Effector CD8-positive, alpha-beta T cell (primary cell): ENCODE data around the gene NOTCH2.
A peak's percentile ranks its signal among the peaks of the same experiment; 100 is the strongest.
"Not testable (repeated sequence)": the region's sequence is repeated elsewhere in the genome, so short reads cannot be mapped to it uniquely, and the experiment has no call there.

Experiments
- DNase-seq: peaks from one replicate; lab custom pipeline; 2025; lab: John Stamatoyannopoulos, UW
- total RNA-seq, 4 experiments: gene quantifications; one replicate each; lab custom pipeline; 2026; lab: John Stamatoyannopoulos, UW

The NOTCH2 gene
- total RNA-seq, result 188 to 388 (median 208) reads per million in 4 experiments

DNA sequence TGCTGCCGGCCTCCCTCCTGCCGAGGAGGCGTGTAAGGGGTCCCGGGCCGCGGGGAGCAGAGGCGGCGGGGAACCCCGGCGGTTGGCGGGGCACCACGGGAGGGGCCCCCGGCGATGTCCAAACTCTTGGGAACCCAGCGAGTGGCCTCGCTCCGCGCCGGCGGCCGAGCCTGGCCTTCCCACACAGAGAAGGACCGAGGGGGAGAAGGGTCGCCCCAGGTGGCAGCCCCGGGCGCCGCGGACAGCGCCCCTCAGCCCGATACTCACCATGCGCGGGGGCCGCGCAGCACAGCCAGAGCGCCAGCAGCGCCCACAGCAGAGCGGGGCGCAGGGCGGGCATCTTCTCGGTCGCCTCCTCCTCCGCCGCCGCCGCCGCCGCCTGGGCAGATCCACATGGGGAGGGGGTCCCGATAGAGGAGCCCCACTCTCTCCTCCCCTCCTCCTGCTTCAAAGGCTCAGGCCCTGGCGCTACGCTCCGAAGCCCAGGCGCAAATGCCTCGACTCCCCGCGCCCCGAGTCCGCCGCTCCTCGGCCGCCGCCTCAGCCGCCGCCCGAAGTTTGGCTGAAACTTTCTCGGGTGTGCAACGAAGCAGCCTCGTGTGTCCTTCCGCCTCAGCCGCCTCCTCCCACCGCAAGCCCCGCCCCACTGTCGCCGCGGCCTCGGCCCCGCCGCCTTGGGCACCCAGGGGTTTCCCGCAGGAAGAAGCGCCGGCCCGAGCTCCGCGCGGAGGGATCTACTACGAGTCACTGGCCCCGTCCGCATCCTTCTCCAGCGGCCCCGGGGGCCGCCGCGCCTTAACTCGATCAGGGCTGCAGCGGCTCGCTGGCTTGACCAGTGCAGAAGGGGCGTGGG lies at the start of gene NOTCH2:
TSS of gene NOTCH2 (minus strand) at position 596 of the 853 bp plus-strand sequence. CDS start at position 340, 256 bp downstream.
- DNase-seq, result peak; percentile 44

DNA sequence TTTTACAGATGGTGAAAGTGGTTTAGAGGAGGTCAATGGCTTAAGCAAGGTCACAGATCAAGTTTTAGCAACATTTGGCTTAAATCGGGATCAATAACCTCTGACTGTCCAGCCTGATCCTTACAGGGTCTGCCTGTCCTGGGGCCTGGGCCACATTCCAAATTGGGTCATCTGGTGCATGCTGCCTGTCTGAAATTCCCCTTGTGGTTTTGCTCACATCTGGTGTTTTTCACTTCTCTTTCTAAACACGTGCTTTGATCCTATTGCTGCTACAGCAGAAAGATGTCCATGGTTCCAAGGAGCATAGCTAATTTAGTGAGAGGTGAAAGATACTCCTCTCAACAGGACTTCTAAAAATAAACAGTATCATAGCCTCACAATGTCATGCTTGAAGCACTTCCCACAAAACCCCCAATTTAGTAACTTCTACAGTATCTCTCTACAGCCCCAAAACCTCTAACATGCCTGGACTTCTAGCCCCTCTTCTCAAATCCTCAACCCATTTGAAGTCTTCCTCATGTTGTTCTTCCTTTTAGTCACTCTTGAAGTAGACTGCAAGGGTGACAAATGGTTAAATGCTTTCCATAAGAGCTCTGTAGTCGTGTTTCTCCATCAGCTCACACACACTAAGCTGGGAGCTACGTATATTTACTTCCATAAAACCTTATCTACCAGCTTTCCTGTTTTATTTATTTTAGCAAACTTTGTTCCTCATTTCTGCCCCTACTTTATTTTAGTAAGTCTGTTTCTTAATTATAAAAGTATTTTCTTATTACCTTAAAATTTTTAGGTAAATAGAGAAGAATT lies 48.1 kb upstream of the NOTCH2 start:
- not testable (repeated sequence) for DNase-seq

DNA sequence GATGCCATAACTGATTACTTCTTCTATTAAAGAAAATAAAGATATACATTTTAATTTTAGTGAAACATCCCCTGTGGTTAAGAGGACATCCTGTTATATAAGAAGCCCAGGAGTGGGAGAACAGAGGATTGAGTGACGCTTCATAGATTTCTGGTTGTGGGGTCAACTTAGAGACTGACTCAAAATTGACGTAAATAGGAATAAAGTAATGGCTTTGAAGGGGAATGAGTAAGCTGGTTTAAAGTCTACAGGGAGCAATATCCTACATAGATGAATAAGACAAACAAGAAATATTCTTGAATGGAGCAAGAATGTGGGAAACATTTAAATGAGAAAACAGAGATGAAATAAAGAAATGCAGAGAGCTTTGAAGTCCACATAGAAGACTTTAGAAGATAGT lies 46.6 kb upstream of the NOTCH2 start:
- not testable (repeated sequence) for DNase-seq

DNA sequence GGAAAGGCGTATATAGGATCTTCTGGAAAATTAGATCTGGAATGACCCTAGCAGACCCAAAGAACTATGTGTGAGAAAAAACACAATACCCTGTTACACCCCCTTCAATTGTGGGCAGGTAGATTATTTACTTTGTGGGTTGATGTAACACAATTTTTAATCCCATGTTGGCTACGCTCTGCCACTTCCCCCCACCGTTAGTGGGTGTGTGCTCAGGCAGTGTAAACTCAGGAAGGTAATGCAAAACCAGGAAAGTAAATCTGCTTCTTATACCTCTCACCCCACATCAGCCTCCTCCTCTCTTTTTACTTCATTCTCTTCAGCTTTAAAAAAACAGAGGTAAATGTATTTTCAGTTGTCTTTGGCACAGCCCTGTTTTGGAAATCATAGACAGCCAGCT lies 43.7 kb upstream of the NOTCH2 start:
- not testable (repeated sequence) for DNase-seq

DNA sequence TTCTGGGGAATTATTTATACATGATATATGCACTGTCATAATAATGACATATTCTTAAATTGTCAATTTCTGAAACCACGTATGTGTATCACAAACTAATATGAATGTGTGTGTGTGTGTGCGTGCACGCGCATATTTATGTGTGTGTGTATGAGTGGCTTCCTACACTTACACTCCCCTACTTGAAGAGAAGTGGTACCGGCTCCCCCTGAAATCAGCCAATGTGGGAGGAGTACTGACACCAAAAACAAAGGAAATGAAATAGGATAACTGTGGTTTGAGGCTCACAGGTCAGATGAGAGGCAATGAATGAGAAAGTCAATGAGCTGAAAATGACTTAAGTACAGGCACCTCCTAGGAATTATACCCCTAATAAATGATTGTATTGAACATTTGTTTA lies 42.8 kb upstream of the NOTCH2 start:
- not testable (repeated sequence) for DNase-seq

DNA sequence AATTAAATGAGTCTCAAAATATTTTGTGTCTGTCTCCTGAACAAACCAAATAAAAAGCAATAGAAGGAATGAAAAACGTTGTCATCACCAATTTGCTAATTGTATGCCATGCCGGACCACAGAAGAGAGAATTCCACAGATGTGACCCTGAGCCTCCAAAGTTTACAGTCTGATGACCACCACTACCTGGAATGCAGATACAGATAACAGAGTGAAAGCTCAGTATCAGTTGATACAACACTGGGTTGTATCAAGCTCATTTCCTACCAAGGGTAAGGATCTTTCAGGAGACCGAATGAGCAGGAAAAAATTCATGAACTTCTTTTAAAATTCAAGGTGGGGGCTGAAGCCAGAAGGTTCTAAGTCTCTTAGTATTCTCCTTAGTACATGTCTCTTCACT lies 42.3 kb upstream of the NOTCH2 start:
- not testable (repeated sequence) for DNase-seq

DNA sequence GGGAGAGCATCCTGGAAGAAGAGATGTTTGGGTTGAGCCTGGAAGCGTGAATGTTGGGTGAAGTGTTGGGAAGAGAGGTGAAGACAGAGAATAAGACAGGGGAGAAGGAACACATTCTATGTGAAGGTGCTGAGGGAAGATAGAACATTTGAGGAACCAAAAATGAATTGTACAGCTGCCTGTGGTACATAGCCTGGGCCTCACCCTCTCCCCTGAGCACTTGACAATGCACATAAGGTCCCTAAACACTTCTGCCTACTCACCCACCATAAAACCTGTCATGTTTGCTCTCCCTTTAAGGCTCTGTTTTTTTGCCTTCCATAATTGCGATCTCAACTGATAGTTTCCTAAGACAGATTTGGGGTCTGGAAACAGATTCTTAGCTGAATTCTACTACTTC lies 41.5 kb upstream of the NOTCH2 start:
- not testable (repeated sequence) for DNase-seq

DNA sequence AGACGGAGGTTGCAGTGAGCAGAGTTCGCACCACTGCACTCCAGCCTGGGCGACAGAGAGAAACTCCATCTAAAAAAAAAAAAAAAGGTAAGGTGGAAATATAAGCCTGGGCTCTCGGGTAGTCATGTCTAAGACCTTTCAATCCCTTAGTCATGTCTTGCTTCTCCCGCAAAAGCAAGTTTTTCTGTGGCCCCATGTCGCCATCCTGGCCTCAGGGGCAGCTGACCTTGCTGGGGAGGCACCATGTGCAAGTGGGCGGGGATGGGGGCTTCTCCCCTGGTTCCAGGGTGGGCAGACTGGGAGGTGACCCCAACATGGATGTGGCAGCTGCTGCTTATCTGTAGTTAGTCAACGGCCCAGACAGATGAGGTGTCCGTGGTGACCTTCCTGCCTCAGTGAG lies 40.2 kb upstream of the NOTCH2 start:
- DNase-seq, result not testable (repeated sequence)

DNA sequence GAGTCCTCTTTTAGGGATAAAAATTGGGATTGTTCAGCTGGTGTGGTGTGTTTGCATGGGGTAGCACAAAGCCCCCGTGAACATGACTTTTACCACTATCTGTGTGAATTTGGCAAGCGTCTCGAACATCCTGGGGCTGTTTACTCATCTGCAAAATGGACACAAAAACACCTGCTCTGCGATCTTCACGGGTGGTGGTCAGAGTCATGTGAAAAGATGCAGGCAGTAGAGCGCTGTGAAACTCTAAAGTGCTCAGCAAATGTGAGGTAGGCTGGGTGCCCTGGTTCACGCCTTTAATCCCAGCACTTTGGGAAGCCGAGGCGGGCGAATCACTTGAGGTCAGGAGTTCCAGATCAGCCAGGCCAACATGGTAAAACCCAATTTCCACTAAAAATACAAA lies 39.7 kb upstream of the NOTCH2 start:
- DNase-seq, result not testable (repeated sequence)

DNA sequence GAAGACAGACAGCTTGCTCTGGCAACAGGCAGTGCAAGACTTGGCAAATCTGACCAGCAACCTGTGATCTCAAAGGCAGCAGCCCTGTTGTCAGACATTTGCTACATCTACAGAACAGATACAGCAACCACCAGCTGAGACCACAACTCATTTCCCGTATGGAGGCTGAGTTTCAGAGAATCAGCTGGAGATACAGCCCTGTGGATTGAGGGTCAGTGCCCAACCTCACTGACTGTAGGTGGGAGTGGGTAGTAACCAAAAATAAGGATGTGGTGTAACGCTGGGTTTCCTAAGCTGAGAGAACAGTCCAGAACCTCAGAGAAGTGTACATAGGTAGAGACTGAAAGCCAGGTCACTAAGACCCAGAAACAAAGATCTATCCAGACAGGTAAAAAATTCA lies 35.8 kb upstream of the NOTCH2 start:
- not testable (repeated sequence) for DNase-seq

DNA sequence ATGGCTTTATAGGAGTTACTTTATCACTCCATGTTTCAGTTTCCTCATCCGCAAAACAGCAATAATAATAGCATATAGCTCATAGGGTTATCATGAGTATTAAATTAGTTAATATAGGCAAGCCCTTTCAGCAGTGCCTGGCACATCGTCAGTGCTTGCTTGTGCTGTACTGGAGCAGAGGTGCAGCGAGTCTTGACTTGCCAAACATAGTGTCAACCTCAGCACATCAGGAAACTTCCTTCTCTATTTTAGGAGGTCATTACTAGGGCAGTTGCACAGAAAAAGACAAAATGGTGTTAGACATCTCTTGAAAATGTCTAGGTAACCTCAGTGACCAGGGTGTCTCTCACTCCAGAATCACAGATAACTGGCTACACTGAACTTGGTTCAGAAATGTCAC lies 34.3 kb upstream of the NOTCH2 start:
- not testable (repeated sequence) for DNase-seq

DNA sequence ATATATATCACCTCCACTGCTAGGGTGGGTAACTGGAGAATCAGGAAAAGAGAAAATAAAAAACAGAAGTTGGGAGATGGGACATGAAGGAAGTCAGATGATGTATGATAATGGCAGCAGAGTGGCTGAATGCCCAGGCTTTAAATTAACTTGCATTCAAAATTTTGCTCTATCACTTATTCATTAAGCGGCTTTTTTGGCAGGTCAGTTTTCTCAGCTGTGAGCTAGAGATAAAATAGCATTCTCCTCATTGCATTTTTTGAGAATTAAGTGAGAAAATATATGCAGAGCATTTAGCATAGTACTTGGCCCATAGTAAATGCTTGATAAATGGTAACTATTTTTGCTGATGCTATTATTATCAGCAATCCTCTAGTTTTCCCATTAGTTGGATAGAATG lies 32.1 kb upstream of the NOTCH2 start:
- not testable (repeated sequence) for DNase-seq

DNA sequence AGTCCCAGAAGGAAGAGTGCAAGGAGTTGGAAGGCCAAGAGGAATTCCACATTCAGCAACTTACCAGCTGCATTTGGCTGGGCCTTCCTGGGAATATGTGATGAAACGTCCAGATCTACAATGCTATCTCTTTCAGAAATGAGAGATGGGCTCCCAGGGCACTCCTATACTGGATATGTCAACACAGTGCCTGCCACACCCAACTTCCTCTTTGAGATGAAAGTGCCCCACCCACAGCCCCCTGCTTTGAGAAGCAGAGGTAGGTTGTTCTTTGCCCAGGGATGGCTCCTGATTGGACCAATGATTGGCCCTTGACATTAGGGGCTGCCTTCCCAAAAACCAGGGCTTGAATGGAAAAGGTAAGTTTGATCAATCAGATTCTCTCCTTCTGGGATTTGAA lies 31.1 kb upstream of the NOTCH2 start:
- DNase-seq, result not testable (repeated sequence)

DNA sequence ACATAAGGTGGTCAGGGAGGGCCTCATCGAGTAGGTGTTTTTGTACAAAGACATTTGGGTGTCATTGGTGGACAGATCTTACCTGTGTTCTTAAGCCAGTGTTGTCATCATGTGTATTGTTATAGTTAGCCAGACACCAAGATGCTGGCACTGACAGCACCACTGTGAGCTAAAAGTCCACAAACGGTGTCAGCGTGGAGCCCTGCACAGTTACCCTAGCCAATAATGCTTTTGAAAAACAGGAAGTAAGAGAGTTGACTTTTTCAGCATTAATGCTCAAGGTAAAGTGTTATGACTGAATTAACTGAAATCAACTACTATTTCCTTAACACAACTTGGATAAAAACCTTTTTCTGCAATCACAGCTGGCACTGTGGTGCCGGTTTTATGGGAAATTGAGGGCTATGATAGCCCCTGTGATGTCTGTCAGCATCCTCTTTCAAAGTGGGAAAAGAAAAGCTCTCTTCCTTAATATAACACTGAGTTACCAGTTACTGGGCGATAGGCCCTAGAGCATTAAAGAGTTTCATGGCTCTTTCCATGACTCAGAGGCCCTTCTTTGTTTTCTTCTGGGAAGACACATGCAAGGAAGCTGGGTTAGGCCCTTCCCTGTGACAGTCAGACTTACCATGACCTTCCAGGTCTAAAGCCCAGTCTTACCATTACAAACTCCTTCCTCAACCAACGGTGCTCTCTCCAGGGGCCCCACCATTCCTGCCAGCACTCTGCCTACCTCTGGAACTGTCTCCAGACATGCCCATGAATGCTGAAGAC lies 29.7 kb upstream of the NOTCH2 start:
- not testable (repeated sequence) for DNase-seq

DNA sequence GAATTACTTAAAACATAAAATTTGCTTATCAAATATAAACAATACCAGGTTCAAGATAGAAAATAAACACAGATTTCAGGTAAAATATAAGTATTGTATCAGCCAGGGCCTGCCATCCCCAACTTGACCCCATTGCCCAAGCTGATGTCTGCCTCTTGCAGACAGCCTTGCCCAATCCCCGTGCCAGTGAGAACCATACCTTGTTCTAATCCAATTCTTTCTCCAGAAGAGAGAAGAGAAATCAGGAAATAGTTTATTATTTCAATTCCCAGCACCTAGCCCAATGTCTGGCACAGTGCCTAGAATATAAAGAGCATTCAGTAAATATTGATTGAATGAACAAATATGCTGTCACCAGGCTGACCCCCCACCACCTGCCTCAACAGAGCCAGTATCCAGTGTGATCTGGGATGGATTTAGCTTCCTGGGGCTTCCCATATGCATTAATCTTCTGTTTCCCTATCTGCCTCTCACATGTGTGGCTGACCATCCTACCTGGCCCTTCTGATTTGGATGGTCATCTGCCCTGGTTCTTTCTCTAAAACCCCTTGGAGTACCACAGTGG lies 27.6 kb upstream of the NOTCH2 start:
- not testable (repeated sequence) for DNase-seq

DNA sequence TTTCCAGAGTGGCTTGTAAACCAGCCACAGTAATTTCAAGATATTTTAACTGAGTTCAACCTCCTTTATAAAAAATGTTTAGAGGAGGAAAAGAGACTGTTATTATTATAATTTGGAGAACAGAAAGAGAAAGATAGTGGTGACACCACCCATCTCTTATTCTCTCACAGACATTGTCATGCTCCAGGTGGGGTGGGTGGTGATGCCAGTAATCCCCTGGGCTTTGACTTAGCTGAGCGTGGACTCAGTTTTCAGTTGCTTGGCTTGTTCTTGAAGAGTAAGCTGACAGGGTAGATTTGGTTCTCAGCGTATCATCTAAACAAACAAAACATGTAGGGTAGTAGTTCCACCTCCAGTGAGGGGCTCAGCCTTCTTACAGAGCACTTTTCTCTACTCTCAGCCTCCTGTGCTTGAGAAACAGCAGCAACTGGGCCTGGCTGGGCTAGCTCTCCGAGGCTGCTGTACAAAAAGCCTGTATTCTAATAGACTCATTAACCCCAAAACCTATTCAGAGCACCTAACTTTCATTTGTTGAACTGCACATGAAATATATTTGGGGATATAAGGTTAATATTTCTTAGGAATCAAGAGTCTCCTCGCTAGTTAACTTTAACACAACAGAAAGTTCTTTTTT lies 24.2 kb upstream of the NOTCH2 start:
- not testable (repeated sequence) for DNase-seq

DNA sequence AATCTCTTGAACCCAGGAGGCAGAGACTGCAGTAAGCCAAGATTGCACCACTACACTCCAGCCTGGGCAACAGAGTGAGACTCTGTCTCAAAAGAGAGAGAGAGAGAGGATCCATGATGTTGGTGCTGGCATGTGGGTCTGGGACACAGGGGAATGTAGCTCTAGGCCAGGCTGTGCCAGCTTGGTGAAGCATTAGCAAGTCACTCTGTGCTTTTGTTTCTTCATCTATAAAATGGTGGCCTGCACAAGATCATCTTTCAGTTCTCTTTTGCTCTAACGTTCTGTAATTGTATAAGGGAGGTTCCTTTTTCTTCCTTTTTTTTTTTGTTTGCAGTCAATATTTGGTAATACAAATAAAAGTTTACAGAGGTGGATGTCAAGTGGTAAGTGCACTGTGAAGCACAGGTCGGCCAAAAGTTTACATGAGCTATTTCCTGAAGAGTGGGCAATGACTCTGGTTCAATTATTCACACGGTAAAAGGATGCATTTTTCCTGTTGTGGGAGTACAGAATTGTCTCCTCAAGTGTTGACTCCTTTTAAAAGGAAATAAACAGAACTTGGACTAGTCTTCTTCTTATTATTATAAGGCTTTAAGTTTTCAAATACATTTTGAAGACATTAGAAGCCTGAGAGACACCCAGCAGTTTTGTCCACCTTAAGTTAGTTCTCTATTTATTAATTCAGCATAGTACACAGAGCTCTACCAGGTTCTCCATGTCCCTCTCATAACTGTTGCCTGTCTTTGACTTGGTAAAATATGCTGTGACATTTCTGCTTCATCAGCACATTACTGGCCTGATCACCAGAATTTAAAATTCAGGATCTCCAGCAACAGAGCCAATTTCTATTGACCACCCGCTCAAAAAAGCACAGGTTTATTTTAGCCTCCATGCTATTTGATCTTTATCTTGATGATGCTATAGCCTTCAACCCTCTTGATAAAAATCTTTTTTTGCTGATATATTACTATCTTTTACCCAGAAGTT lies 23.1 kb upstream of the NOTCH2 start:
- DNase-seq, result not testable (repeated sequence)

DNA sequence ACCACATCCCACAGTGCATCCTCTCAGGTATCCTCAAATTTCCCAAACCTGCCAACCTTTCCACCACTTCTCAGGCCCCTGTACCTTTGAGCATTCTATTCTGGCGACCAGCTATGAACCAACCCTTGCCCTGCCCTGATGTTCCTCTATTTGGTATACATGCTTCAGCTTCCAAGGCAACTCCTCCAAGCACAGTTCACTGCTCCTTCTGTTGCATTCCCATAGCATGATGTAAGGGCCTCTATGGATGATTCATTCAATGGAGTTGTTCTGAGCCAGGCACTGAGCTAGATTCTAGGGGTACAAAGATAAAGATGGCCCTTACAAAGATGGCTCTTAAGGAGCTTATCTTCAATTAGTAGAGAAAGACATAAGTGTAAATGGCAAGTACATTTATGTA lies 21.4 kb upstream of the NOTCH2 start:
- DNase-seq, result not testable (repeated sequence)

DNA sequence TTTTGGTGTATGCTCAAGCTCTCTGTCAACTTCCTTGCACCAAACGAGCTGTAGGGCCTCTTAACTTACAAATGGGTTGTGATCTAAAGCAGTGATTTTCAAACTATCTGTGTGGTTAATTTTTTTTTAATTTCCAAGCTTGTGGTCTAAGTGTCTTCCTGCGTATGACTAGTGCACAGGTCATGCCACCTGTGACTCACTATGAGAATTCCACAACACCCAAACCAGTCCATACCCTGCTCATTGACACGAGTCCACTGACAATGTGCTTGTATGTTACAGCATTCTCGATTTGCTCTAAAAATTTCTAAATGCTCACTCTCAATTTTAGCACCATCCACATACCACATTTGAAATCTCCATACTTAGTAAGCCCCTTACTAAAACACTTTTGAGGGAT lies 18.5 kb upstream of the NOTCH2 start:
- DNase-seq, result not testable (repeated sequence)

DNA sequence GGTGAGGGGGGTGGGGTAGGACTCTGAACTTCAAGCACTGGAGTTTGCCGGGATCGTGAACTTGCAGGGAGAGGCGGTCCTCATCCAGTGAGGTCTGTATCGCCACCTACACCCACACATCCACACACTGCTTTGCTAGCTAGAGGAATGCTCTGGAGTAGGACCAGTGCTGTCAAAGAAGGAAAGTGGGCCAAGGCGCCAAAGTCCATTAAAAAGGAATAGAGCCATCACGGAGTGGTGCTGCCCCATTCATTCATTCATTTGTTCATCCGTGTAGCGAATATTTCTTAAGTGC lies 405 bp upstream of the NOTCH2 start:
- not testable (repeated sequence) for DNase-seq
